Fibroblast of lung (primary cell): ENCODE data around the gene P4HA1. TPM values are rescaled to one million over a fixed set of nuclear protein-coding genes. Genes with fewer than 3 reads are reported as not detected.

Source experiments
- DNase-seq, 2 donors: peaks; one replicate each; pipeline versions ENCODE4 v3.0.0 to v3.0.0-alpha.2; 2010; ENCODE audit warnings: low read depth in 2 of 2
- H2AFZ ChIP-seq: 2 replicates; pipeline ENCODE4 v1.5.1; 2012; ENCODE audit warnings: low read length, control low read depth, inconsistent platforms
- H3K27ac ChIP-seq: 2 replicates; pipeline ENCODE4 v1.5.1; 2011; ENCODE audit warnings: low read length, control low read depth; ENCODE audit not compliant: insufficient read depth
- H3K27me3 ChIP-seq: 2 replicates; pipeline ENCODE4 v1.5.1; 2011; ENCODE audit warnings: mild to moderate bottlenecking, low read length; ENCODE audit not compliant: control insufficient read depth, insufficient read depth
- H3K36me3 ChIP-seq: 2 replicates; pipeline ENCODE4 v1.5.1; 2011; ENCODE audit warnings: low read length; ENCODE audit not compliant: control insufficient read depth, insufficient read depth
- H3K4me1 ChIP-seq: 2 replicates; pipeline ENCODE4 v1.5.1; 2011; ENCODE audit warnings: low read length; ENCODE audit not compliant: control insufficient read depth, insufficient read depth; ENCODE audit errors: extremely low read depth
- H3K4me2 ChIP-seq: 2 replicates; pipeline ENCODE4 v1.5.1; 2011; ENCODE audit warnings: low read length, control low read depth; ENCODE audit not compliant: insufficient read depth; ENCODE audit errors: extremely low read depth
- H3K4me3 ChIP-seq, 4 experiments: fragments of 200-600 bp in 1 of 4; sonication (generic) in 1 of 4; replicated peaks in 1 of 4; 2 replicates each; pipeline ENCODE4 v1.5.1; 2011 to 2016; ENCODE audit warnings: low read length in 4 of 4, low read depth in 3 of 4, mild to moderate bottlenecking in 3 of 4, control low read depth in 2 of 4, inconsistent platforms in 1 of 4, mixed read lengths in 1 of 4; ENCODE audit not compliant: insufficient read depth in 1 of 4; ENCODE audit errors: control extremely low read depth in 1 of 4
- H3K79me2 ChIP-seq: 2 replicates; pipeline ENCODE4 v1.5.1; 2012; ENCODE audit warnings: mild to moderate bottlenecking, low read length, inconsistent platforms; ENCODE audit not compliant: control insufficient read depth, insufficient read depth
- H3K9ac ChIP-seq: 2 replicates; pipeline ENCODE4 v1.5.1; 2011; ENCODE audit warnings: mild to moderate bottlenecking, low read length, control low read depth; ENCODE audit not compliant: insufficient read depth
- H3K9me3 ChIP-seq: 2 replicates; pipeline ENCODE4 v1.5.1; 2012; ENCODE audit warnings: low read depth, low read length; ENCODE audit not compliant: control insufficient read depth, insufficient read depth
- H4K20me1 ChIP-seq: 2 replicates; pipeline ENCODE4 v1.5.1; 2011; ENCODE audit warnings: low read length; ENCODE audit not compliant: control insufficient read depth, insufficient read depth; ENCODE audit errors: extremely low read depth
- EZH2 ChIP-seq: IDR thresholded peaks from 2 replicates; pipeline ENCODE4 v1.5.1; 2012; ENCODE audit warnings: low read length, control low read depth, mild to moderate bottlenecking; ENCODE audit errors: missing control alignments
- polyA plus RNA-seq, 2 donors: library from polyadenylated mRNA; depleted of rRNA in 1 of 2; stranded (reverse) in 1 of 2; unstranded in 1 of 2; fragments of >200 nt; gene quantifications; 2 replicates each; pipeline ENCODE4 v1.2.1, GENCODE V29; 2011 to 2012; ENCODE audit warnings: missing spikeins in 1 of 2
- total RNA-seq: library from RNA; depleted of rRNA; stranded (reverse); fragments of >200 nt; gene quantifications from 2 replicates; pipeline ENCODE4 v1.2.1, GENCODE V29; 2014
- TF ChIP-seq, protein P1 (sequence below), 2 donors: IDR thresholded peaks in 1 of 2; conservative IDR thresholded peaks in 1 of 2; 1 replicate in 1 of 2; 2 replicates in 1 of 2; pipeline ENCODE4 v1.5.1; 2011 to 2012; ENCODE audit warnings: low read length in 2 of 2, control low read depth in 1 of 2, inconsistent platforms in 1 of 2, low read depth in 1 of 2, mild to moderate bottlenecking in 1 of 2

The P4HA1 gene
- total and polyA plus RNA-seq, 2 donors (not counting 1 experiment from before 2014, with no cell fraction given) = 147 to 226 TPM

DNA sequence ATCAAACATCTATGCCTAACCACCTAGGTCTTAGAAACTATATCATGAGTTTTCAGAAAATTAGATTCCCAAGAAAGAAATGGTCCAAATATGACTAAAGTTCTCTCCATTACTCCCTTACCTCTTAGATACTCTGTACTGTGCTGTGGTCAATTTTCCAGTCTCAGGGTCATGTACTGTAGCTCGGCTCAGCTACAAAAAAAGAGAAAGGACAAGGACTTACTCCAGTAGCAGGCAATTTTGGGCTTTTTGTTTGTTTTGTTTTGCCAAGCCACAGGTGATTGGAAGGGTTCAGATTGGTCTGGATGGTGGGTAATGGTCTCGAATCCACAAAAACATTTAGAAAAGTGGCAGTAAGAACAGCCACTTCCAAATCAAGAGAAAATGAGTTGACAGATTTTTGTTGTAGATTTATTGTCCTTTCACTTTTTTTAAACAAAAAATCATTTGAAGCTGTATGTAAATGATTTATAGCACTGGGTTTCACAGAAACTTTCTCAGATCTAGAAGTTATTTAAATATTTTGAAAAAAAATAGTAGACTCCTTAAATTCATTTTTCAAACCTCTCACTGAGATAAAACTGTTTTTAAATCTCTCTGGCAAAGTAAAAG, 52.8 kb downstream of the P4HA1 start:
- H3K4me1 ChIP-seq = no peaks in the 10 kb centered on the region
- no peaks in the 10 kb centered on the region for H4K20me1 ChIP-seq
- no peak overlapping the region for H2AFZ ChIP-seq
- H3K9ac ChIP-seq = no peak overlapping the region
- DNase-seq = peak; percentile 8 to 20
- no peaks in the 10 kb centered on the region for H3K36me3 ChIP-seq
- no peaks in the 10 kb centered on the region for H3K27me3 ChIP-seq
- H3K27ac ChIP-seq = peak overlapping the region; percentile 57
- TF ChIP-seq, protein P1, sequence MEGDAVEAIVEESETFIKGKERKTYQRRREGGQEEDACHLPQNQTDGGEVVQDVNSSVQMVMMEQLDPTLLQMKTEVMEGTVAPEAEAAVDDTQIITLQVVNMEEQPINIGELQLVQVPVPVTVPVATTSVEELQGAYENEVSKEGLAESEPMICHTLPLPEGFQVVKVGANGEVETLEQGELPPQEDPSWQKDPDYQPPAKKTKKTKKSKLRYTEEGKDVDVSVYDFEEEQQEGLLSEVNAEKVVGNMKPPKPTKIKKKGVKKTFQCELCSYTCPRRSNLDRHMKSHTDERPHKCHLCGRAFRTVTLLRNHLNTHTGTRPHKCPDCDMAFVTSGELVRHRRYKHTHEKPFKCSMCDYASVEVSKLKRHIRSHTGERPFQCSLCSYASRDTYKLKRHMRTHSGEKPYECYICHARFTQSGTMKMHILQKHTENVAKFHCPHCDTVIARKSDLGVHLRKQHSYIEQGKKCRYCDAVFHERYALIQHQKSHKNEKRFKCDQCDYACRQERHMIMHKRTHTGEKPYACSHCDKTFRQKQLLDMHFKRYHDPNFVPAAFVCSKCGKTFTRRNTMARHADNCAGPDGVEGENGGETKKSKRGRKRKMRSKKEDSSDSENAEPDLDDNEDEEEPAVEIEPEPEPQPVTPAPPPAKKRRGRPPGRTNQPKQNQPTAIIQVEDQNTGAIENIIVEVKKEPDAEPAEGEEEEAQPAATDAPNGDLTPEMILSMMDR (conservative IDR thresholded peaks at IDR 0.05 in 1 of 2, IDR thresholded peaks at IDR 0.05 in 1 of 2; ENCODE audit: low read depth in 1 of 2, low read length in 2 of 2) = no peak
- no peak for TF ChIP-seq EZH2
- no peaks in the 10 kb centered on the region for H3K9me3 ChIP-seq
- H3K4me2 ChIP-seq = peak overlapping the region; percentile 48
- no peak overlapping the region for H3K4me3 ChIP-seq
- no peaks in the 10 kb centered on the region for H3K79me2 ChIP-seq

DNA sequence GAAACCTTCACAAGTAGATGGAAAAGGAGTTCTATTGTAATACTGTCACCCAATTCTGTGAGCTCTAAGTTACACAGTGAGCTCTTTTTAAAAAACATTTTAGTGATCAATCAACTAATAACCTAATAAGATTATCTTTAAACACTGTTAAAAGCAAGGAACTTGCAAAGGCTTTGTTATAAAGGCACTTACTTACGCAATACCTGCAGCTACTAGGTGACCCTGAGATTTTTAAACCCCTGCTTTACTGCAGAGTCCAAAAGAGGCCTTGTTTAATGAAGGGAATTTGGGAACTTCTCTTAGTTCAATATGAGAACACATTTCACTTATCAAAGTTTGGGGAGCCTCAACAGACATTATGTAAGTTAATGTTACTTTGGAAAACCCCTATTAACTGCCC, 53.3 kb downstream of the P4HA1 start:
- no peak overlapping the region for H3K4me3 ChIP-seq
- no peaks in the 10 kb centered on the region for H4K20me1 ChIP-seq
- H3K27ac ChIP-seq = no peak overlapping the region
- no peaks in the 10 kb centered on the region for H3K4me1 ChIP-seq
- no peak for TF ChIP-seq EZH2
- TF ChIP-seq, protein P1 (conservative IDR thresholded peaks at IDR 0.05 in 1 of 2, IDR thresholded peaks at IDR 0.05 in 1 of 2; ENCODE audit: low read depth in 1 of 2, low read length in 2 of 2) = no peak
- H2AFZ ChIP-seq = no peak overlapping the region
- no peak for DNase-seq
- H3K4me2 ChIP-seq = no peak overlapping the region
- no peaks in the 10 kb centered on the region for H3K27me3 ChIP-seq
- H3K9ac ChIP-seq = no peak overlapping the region
- H3K9me3 ChIP-seq = no peaks in the 10 kb centered on the region
- no peaks in the 10 kb centered on the region for H3K79me2 ChIP-seq
- no peaks in the 10 kb centered on the region for H3K36me3 ChIP-seq

DNA sequence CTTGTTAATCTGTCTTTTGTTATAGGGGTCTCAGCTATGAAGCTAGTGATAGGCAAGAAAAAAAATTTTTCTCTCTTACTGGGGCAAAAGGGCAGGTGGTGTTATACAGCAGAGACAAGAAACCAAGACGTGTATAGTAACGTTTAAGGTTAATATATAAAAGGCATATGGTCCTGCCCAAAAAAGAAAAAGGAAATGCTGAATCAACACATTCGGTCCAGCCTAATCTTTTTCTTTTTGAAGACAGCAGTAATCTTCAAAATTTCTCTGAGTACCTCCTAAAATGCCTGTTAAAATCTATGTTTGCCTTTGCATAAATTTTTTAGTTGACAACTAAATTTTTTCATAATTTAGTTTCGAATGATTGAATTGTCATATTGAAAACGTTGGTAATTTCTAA, 54.5 kb downstream of the P4HA1 start:
- Histone ChIP-seq H3K27me3 (no peaks in the 10 kb centered on the region), H4K20me1 (no peaks in the 10 kb centered on the region), H3K9me3 (no peaks in the 10 kb centered on the region), H3K4me3 (no peak overlapping the region), H3K79me2 (no peaks in the 10 kb centered on the region), H2AFZ (no peak overlapping the region), H3K4me1 (no peaks in the 10 kb centered on the region), H3K36me3 (no peaks in the 10 kb centered on the region), H3K4me2 (no peak overlapping the region), H3K27ac (no peak overlapping the region), H3K9ac (no peak overlapping the region)
- no peak for DNase-seq
- no peak for TF ChIP-seq EZH2
- TF ChIP-seq, protein P1 (conservative IDR thresholded peaks at IDR 0.05 in 1 of 2, IDR thresholded peaks at IDR 0.05 in 1 of 2; ENCODE audit: low read depth in 1 of 2, low read length in 2 of 2) = no peak
